ENCODE measurements around the gene KLRK1. TPM values are rescaled to one million over a fixed set of nuclear protein-coding genes. Genes with fewer than 3 reads are reported as not detected.
"Not testable (repeated sequence)": the region's sequence is repeated elsewhere in the genome, so short reads cannot be mapped to it uniquely, and the experiment has no call there.

The KLRK1 gene
- total RNA-seq, 2 experiments from 2014 or later, result 0.29 to 0.33 TPM

DNA sequence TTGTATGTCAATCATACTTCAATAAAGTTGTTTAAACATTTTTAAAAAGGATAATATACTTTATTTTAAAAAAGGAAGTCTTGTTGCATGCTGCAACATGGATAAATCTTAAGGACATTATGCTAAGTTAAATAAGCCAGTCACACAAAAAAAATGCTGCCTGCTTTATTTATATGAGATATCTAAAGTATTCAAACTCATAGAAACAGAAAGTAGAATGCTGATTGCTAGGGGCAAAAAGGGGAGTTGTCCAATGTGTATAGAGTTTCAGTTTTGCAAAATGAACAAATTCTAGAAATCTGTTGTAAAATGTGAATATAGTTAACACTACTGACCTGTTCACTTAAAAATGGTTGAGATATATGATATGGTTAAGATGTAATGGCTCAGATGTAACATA lies 11.0 kb upstream of the KLRK1 start:
- intact Hi-C loops (cut with micrococcal nuclease), result no loop called here

DNA sequence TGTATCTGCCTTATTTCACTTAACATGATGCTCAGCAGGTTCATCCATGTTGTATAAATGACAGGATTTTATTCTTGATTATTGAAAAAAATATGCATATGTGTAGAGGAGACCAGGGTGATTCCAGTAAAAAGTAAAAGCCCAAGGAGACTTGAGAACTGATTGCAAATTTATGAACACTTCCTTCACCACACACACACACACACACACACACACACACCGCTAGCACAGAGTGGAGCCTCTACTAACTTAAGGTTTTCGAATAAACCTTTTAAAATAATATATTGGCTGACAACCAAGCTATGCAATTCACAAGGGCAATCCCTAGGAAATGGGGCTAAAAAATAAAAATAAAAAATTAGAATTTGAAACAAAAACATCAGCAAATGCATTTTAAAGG lies 8.3 kb upstream of the KLRK1 start:
- ChIA-PET POLR2A (no interaction called here), CTCF (no interaction called here)
- intact Hi-C loops (cut with micrococcal nuclease), result no loop called here
- no peak overlapping the region for H3K4me3 Mint-ChIP-seq
- H3K27me3 Mint-ChIP-seq, result peaks cover 23% of the 10 kb centered on the region
- H3K27ac Mint-ChIP-seq, result no peak overlapping the region
- no peaks in the 10 kb centered on the region for H3K36me3 Mint-ChIP-seq
- H3K4me1 Mint-ChIP-seq (ENCODE audit: low read depth), result no peaks in the 10 kb centered on the region
- no peak for DNase-seq
- H3K9me3 Mint-ChIP-seq, result no peaks in the 10 kb centered on the region

More for the DNA sequence above, 11.0 kb upstream of the KLRK1 start:
- Mint-ChIP-seq H3K4me1 (ENCODE audit: low read depth) (no peaks in the 10 kb centered on the region), H3K27me3 (peaks cover 19% of the 10 kb centered on the region), H3K9me3 (no peaks in the 10 kb centered on the region), H3K36me3 (no peaks in the 10 kb centered on the region), H3K4me3 (no peak overlapping the region), H3K27ac (no peak overlapping the region)
- DNase-seq, result no peak
- ChIA-PET CTCF (no interaction called here), POLR2A (no interaction called here)

DNA sequence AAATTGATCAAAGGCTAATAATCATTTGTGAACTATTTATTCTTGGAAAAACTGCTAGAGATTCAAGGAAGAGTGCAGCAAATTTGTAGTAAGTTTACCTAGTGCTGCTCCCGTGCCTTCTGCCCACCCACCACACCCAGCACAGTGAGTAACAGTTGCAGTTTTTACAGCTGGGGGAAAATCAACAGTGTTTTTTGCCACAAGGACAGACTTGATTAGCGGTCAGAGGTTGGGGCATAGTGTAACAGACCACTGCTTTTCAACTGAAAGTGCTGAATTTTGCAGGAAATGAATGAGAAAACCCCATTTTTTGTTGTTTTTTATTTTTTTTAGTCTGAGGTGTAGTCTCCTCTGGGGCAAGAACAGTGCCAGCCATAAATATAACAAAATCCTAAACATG lies 7.5 kb upstream of the KLRK1 start:
- DNase-seq, result no peak
- Mint-ChIP-seq H3K9me3 (no peaks in the 10 kb centered on the region), H3K36me3 (no peaks in the 10 kb centered on the region), H3K27ac (no peak overlapping the region), H3K4me3 (no peak overlapping the region), H3K4me1 (ENCODE audit: low read depth) (no peaks in the 10 kb centered on the region), H3K27me3 (peaks cover 22% of the 10 kb centered on the region)
- intact Hi-C loops (cut with micrococcal nuclease), result no loop called here
- CTCF ChIA-PET, result no interaction called here
- POLR2A ChIA-PET, result no interaction called here

DNA sequence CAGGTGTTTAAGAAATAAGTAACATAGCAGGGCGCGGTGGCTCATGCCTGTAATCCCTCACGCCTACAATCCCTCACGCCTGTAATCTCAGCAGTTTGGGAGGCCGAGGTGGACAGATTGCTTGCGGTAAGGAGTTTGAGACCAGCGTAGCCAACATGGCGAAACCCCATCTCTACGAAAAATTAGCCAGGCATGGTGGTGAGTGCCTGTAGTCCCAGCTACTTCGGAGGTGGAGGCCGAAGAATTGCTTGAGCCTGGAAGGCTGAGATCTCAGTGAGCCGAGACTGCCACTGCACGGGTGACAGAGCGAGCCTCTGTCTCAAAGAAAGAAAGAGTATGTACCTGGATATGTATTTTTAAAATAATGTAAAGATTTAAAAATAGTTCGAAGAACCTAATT lies 6.3 kb upstream of the KLRK1 start:
- intact Hi-C loops (cut with micrococcal nuclease); H3K36me3 Mint-ChIP-seq; H3K4me1 Mint-ChIP-seq (ENCODE audit: low read depth); POLR2A ChIA-PET; H3K9me3 Mint-ChIP-seq; H3K27ac Mint-ChIP-seq; DNase-seq; CTCF ChIA-PET; H3K4me3 Mint-ChIP-seq: not testable (repeated sequence)
- peaks cover 17% of the 10 kb centered on the region for H3K27me3 Mint-ChIP-seq

DNA sequence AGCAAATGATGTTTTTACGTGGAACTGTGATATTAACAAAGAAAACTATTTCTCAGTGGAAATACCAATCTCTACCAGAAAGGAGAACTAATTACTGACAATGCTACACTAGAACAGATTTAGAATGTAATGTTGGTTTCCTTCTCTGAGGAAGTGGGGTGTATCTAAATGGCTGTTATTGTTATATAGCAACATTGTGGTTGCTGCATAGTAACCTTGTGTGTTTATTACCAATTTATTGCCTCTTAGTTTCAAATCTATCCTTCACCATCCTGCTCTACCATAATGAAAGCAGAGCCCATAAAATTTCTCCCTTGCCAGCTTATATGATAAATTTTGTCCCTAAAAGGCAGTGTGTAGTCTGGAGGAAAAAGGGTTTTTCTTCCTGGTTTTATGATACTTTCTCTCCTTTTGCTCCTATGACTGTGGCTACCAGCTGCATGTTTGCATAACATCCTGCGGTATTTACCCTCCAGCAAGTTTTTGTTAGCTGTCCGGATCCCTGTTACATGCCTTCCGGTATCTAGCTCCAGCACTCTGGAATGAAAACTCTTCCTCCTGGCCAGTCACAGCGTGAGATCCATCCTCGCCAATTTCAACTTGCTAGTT lies 5.7 kb upstream of the KLRK1 start:
- intact Hi-C loops (cut with micrococcal nuclease), result no loop called here
- H3K4me3 Mint-ChIP-seq, result no peak overlapping the region
- H3K4me1 Mint-ChIP-seq (ENCODE audit: low read depth), result no peaks in the 10 kb centered on the region
- POLR2A ChIA-PET, result no interaction called here
- no peaks in the 10 kb centered on the region for H3K36me3 Mint-ChIP-seq
- CTCF ChIA-PET, result no interaction called here
- no peak for DNase-seq
- no peak overlapping the region for H3K27ac Mint-ChIP-seq
- H3K27me3 Mint-ChIP-seq, result peaks cover 17% of the 10 kb centered on the region
- no peaks in the 10 kb centered on the region for H3K9me3 Mint-ChIP-seq

DNA sequence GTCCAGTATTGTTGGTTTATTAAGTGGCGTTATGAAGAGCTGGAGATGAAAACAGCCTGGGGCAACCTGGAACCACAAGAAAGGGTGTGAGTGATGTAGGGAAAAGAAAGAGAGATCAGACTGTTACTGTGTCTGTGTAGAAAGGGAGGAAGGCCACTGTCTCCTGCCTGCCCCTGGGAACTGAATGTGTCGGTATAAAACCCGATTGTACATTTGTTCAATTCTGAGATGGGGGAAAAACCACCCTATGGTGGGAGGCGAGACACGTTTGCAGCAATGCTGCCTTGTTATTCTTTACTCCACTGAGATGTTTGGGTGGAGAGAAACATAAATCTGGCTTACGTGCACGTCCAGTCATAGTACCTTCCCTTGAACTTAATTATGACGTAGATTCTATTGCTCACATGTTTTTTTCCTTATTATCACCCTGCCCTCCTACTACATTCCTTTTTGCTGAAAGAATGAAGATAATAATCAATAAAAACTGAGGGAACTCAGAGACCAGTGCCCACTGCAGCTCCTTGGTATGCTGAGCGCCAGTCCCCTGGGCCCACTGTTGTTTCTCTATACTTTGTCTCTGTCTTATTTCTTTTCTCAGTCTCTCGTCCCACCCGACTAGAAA lies 4.8 kb upstream of the KLRK1 start:
- POLR2A ChIA-PET; intact Hi-C loops (cut with micrococcal nuclease); H3K27ac Mint-ChIP-seq; H3K36me3 Mint-ChIP-seq; H3K4me1 Mint-ChIP-seq (ENCODE audit: low read depth); DNase-seq; CTCF ChIA-PET; H3K4me3 Mint-ChIP-seq; H3K9me3 Mint-ChIP-seq: not testable (repeated sequence)
- peaks cover 17% of the 10 kb centered on the region for H3K27me3 Mint-ChIP-seq

DNA sequence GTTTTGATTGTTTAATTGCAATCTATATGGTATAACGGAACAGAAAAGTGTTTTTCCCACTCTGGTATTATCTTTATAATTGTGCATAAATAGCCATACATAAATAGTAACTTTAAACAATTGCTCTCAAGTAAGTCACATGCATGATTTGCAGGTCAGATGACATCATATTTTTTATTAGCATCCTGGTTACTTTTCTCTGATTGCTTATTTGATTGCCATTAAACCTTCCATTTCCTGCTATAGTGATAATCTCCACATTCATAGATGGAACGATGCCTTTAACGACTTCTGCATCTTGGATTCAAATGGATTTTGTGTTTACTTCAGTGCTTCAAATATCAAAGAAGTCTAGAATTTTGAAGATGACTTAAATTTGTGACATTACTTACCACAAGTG lies 3.5 kb upstream of the KLRK1 start:
- no peak overlapping the region for H3K4me3 Mint-ChIP-seq
- no peaks in the 10 kb centered on the region for H3K4me1 Mint-ChIP-seq (ENCODE audit: low read depth)
- no peaks in the 10 kb centered on the region for H3K9me3 Mint-ChIP-seq
- DNase-seq, result no peak
- CTCF ChIA-PET, result no interaction called here
- intact Hi-C loops (cut with micrococcal nuclease), result no loop called here
- H3K36me3 Mint-ChIP-seq, result no peaks in the 10 kb centered on the region
- H3K27me3 Mint-ChIP-seq, result peaks cover 19% of the 10 kb centered on the region
- no peak overlapping the region for H3K27ac Mint-ChIP-seq
- POLR2A ChIA-PET, result no interaction called here

DNA sequence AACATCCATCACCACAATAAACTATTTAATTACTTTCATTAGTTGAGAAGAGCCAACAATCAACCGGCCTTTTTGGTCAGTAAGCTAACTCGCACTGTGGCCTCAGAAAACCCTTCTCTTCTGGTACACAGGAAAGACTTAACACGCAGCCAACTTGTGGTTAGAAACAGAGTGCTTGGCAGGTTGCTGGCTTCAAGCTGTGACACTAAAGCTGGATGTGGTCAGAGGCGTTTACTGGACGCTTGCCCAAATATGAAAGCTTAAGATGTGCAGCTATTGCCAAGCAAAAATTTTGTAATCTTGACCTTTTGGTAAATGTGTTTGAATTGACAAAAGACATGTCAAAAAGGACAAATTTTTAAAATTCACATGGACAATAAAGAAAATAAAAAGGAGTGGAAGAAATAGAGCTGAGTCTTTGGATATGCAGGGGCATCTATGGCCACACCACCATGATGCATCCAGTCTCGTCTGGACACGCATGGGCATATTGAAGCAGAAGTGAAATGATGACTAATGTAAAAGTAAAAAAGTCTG lies 2.6 kb upstream of the KLRK1 start:
- no peaks in the 10 kb centered on the region for H3K4me1 Mint-ChIP-seq (ENCODE audit: low read depth)
- ChIA-PET CTCF (no interaction called here), POLR2A (no interaction called here)
- DNase-seq, result no peak
- peaks cover 13% of the 10 kb centered on the region for H3K27me3 Mint-ChIP-seq
- intact Hi-C loops (cut with micrococcal nuclease), result no loop called here
- no peaks in the 10 kb centered on the region for H3K36me3 Mint-ChIP-seq
- H3K9me3 Mint-ChIP-seq, result no peaks in the 10 kb centered on the region
- H3K27ac Mint-ChIP-seq, result no peak overlapping the region
- H3K4me3 Mint-ChIP-seq, result no peak overlapping the region

DNA sequence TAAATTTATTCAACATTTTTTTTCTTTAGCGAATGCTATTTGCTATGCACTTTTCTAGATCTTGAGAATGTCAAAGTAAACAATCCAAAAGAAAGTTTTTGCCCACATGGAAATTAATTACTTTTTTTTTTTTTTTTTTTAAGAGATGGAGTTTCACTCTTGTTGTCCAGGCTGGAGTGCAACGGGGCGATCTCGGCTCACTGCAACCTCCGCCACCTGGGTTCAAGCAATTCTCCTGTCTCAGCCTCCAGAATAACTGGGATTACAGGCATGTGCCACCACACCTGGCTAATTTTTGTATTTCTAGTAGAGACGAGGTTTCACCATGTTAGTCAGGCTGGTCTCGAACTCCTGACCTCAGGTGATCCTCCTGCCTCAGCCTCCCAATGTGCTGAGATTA lies 1.1 kb upstream of the KLRK1 start:
- intact Hi-C loops (cut with micrococcal nuclease); H3K4me1 Mint-ChIP-seq (ENCODE audit: low read depth); H3K4me3 Mint-ChIP-seq; H3K27ac Mint-ChIP-seq; POLR2A ChIA-PET; H3K9me3 Mint-ChIP-seq; DNase-seq; H3K36me3 Mint-ChIP-seq; CTCF ChIA-PET: not testable (repeated sequence)
- H3K27me3 Mint-ChIP-seq, result peaks cover 15% of the 10 kb centered on the region

DNA sequence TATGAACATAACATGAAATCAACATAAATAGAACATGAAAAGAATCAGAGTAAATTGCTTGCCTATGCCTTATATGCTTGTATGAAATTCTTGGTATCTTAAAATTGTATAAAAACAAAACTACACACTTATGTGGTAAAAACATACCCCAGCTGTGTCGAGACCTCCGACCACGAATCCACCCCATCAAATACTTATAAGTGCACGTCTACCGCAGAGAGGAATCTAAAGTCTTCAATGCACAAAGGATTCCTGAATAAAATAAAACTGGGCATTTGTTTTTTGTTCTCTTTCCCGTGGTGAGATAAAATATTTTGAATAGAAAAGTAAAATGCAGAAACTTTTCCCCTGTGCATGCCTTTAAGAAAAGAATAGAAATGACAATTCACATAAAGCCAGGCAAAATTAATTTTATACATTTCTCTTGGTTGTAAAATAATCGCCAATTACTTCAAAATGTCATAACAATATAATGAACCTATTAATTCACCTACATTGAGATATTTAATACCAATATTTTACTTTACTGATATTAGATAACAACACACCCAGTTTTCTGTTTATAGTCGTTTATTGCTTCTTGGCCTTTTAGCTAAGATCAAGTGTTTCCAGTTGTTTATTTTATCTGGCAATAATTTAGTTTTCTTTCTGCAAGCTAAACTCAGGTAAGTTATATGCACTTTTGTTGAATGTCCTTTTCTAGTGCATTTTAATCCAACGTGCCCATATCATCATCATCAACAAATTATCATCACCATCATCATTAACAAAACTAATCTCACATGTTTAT lies 1.0 kb downstream of the KLRK1 start:
- no peaks in the 10 kb centered on the region for H3K36me3 Mint-ChIP-seq
- H3K9me3 Mint-ChIP-seq, result no peaks in the 10 kb centered on the region
- CTCF ChIA-PET, result no interaction called here
- no peak for DNase-seq
- no peaks in the 10 kb centered on the region for H3K4me1 Mint-ChIP-seq (ENCODE audit: low read depth)
- no peak overlapping the region for H3K27ac Mint-ChIP-seq
- H3K4me3 Mint-ChIP-seq, result no peak overlapping the region
- POLR2A ChIA-PET, result no interaction called here
- intact Hi-C loops (cut with micrococcal nuclease), result no loop called here
- peaks cover 13% of the 10 kb centered on the region for H3K27me3 Mint-ChIP-seq

DNA sequence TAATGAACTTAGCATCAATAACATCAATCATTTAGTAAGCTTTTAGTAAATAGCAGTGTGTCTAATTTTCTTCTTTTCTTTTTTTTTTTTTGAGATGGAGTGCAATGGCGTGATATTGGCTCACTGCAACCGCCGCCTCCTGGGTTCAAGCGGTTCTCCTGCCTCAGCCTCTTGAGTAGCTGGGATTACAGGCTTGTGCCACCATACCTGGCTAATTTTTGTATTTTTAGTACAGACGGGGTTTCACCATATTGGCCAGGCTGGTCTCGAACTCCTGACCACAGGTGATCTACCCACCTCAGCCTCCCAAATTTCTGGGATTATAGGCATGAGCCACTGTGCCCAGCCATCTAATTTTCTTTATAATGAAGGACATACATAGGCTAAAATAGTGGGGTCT lies 2.3 kb downstream of the KLRK1 start:
- CTCF ChIA-PET; H3K4me3 Mint-ChIP-seq; H3K36me3 Mint-ChIP-seq; POLR2A ChIA-PET; H3K4me1 Mint-ChIP-seq (ENCODE audit: low read depth); intact Hi-C loops (cut with micrococcal nuclease); DNase-seq; H3K27ac Mint-ChIP-seq; H3K9me3 Mint-ChIP-seq: not testable (repeated sequence)
- H3K27me3 Mint-ChIP-seq, result peaks cover 15% of the 10 kb centered on the region

DNA sequence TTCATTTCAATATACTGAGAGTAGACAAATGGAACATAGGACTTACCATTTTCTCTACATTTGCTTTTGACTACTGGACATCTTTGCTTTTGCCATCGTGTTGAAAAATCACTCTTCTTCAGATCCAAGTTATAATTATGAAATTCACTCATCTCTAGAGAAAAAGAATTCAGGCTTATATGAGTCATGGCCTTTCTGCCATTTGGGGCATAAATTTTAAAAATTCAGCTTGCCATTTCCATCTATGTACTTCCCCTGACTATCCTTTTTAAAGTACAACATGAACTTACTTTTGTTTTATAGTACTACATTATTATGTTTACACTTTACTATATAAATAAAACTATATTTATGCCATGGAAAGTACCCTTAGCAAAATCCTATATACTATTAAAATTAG lies 3.0 kb downstream of the KLRK1 start:
- POLR2A ChIA-PET, result no interaction called here
- CTCF ChIA-PET, result no interaction called here
- Mint-ChIP-seq H3K27ac (no peak overlapping the region), H3K4me3 (no peak overlapping the region), H3K36me3 (no peaks in the 10 kb centered on the region), H3K9me3 (peaks cover 2% of the 10 kb centered on the region), H3K27me3 (peaks cover 14% of the 10 kb centered on the region), H3K4me1 (ENCODE audit: low read depth) (no peaks in the 10 kb centered on the region)
- DNase-seq, result no peak
- intact Hi-C loops (cut with micrococcal nuclease), result no loop called here

DNA sequence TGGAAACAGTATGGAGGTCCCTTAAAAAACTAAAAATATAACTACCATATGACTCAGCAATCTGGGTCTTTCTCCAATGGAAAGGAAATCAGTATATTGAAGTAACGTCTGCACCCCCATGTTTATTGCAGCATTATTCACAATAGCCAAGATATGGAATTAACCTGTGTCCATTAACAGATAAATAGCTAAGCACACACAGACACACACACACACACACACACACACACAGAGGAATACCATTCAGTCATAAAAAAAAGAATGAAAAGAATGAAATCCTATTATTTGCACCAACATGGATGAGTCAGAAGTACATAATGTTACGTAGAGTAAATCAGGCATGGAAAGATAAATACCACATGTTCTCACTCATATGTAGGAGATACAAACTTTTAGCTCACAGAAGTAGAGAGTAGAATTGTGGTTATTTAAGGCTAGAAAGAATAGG lies 4.7 kb downstream of the KLRK1 start:
- no peak for DNase-seq
- ChIA-PET CTCF (no interaction called here), POLR2A (no interaction called here)
- Mint-ChIP-seq H3K4me3 (no peak overlapping the region), H3K36me3 (no peaks in the 10 kb centered on the region), H3K4me1 (ENCODE audit: low read depth) (no peaks in the 10 kb centered on the region), H3K27me3 (peaks cover 20% of the 10 kb centered on the region), H3K27ac (no peak overlapping the region), H3K9me3 (peaks cover 2% of the 10 kb centered on the region)
- intact Hi-C loops (cut with micrococcal nuclease), result no loop called here
